Tibial nerve (tissue), 4 donors: ENCODE data around the gene NINJ1. TPM values are rescaled to one million over a fixed set of nuclear protein-coding genes. Genes with fewer than 3 reads are reported as not detected.

Experiments
- DNase-seq, 2 donors: peaks; one replicate each; pipeline ENCODE4 v3.0.0-alpha.2; 2019; ENCODE audit warnings: low spot score in 2 of 2
- H3K27ac ChIP-seq, 4 donors: fragments of 200-600 bp; sonication (generic) in 3 of 4; one replicate each; pipeline ENCODE4 v1.5.1; 2017 to 2019; ENCODE audit warnings: mild to moderate bottlenecking in 1 of 4
- H3K27me3 ChIP-seq, 2 donors: fragments of 200-600 bp; sonication (generic) in 1 of 2; one replicate each; pipeline versions ENCODE4 v1.5.1 to v1.6.0; 2017 to 2019
- H3K36me3 ChIP-seq, 3 donors: fragments of 200-600 bp; sonication (generic); one replicate each; pipeline ENCODE4 v1.5.1; 2018 to 2019
- H3K4me1 ChIP-seq, 4 donors: fragments of 200-600 bp; sonication (generic) in 3 of 4; one replicate each; pipeline ENCODE4 v1.5.1; 2017 to 2019
- H3K4me3 ChIP-seq, 4 donors: fragments of 200-600 bp; sonication (generic) in 3 of 4; one replicate each; pipeline ENCODE4 v1.5.1; 2017 to 2019; ENCODE audit warnings: mild to moderate bottlenecking in 1 of 4, moderate library complexity in 1 of 4
- H3K9me3 ChIP-seq, 4 donors: fragments of 200-600 bp; sonication (generic) in 3 of 4; one replicate each; pipeline ENCODE4 v1.5.1; 2017 to 2019
- CTCF ChIP-seq, 5 experiments: fragments of 200-600 bp in 3 of 5; fragments of 450-650 bp in 2 of 5; sonication (generic) in 3 of 5; IDR thresholded peaks; one replicate each; pipeline ENCODE4 v1.5.1; 2016 to 2019; ENCODE audit warnings: antibody characterized with exemption in 5 of 5, mild to moderate bottlenecking in 3 of 5, moderate library complexity in 2 of 5
- EP300 ChIP-seq, 2 donors: sonication (generic); formaldehyde crosslinking; IDR thresholded peaks; one replicate each; pipeline ENCODE4 v1.6.1; 2017; ENCODE audit warnings: antibody characterized with exemption in 2 of 2, mild to moderate bottlenecking in 1 of 2
- POLR2A ChIP-seq, 2 donors: fragments of 450-650 bp; IDR thresholded peaks; one replicate each; pipeline ENCODE4 v1.6.1; 2017; ENCODE audit warnings: antibody characterized with exemption in 2 of 2, mild to moderate bottlenecking in 2 of 2, moderate library complexity in 2 of 2
- WGBS, 2 donors: methylation state at CpG; one replicate each; pipeline ENCODE4 v1.1.5; 2018; 5-methylcytosine and 5-hydroxymethylcytosine counted together
- total RNA-seq, 4 donors: library from RNA; depleted of rRNA; stranded (reverse); fragments of >200 nt; gene quantifications; one replicate each; pipeline ENCODE4 v1.1.0, GENCODE V29; 2016

Gene NINJ1
- total RNA-seq, 4 donors from 2014 or later, result 48.2 to 98.8 (median 72.9) TPM

DNA sequence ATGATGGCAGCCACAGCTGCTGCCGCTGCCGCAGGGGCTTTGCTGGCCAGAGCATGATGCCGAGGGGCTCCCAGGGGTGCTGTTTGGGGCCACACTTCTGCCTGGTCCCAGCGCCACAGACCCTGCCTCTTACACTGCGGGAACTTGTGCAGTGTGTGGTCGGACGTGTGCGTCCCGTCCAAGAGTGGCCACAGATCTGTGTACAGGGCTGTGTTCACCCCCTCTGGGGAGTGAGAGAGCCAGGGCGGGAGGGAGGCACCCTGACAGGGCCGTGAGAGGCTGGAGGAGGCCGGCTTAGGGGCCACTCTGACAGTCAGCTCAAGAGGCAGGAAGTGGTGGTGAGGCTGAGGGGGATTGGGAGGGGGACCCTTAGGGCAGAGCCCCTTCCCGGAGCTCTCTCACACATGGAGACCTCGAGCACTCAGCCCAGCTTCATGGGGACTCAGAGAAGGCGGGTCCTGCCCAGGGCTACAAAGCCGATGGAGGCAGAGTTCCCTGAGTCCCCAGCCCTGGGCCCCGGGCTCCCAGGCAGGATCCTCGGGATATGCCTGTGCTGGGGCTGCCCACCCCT, 51.1 kb downstream of the NINJ1 start:
- Histone ChIP-seq H3K9me3 (peaks cover 0 to 2% (median 0%) of the 10 kb centered on the region in 4 donors), H3K27ac (no peak overlapping the region), H3K27me3 (no peaks in the 10 kb centered on the region), H3K4me1 (no peaks in the 10 kb centered on the region), H3K4me3 (no peak overlapping the region), H3K36me3 (peaks cover 0 to 8% (median 0%) of the 10 kb centered on the region in 3 donors)
- 41 to 51% methylated on average over 17 of the region's 18 CpGs for WGBS, 2 donors
- DNase-seq, result no peak
- TF ChIP-seq CTCF (IDR thresholded peaks at IDR 0.05) (no peak), POLR2A (IDR thresholded peaks at IDR 0.05) (no peak), EP300 (IDR thresholded peaks at IDR 0.05) (no peak)

DNA sequence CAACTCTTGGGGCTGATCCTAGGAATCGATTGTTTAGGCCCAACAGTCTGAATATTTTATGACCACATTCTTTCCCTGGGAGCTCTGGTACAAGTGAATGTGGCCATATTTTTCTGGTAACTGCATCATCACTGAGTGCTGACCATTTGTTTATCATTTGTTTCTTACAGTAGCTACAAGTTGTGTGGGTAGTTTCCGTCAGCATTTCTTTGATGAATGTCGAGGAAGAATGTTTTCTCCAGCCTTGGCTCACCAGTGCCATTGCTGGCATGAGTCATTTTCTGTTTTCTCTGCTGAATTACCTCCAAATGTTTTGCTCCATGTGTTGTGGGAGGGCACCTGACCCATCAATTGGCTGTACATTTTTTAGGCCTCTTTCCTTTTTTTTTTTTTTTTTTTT, 52.1 kb downstream of the NINJ1 start:
- 45 to 51% methylated on average over 3 of the region's 3 CpGs for WGBS, 2 donors
- Histone ChIP-seq H3K4me1 (no peaks in the 10 kb centered on the region), H3K27ac (no peak overlapping the region), H3K9me3 (peaks cover 0 to 2% (median 0%) of the 10 kb centered on the region in 4 donors), H3K36me3 (peaks cover 0 to 8% (median 0%) of the 10 kb centered on the region in 3 donors), H3K4me3 (no peak overlapping the region), H3K27me3 (no peaks in the 10 kb centered on the region)
- no peak for DNase-seq
- TF ChIP-seq EP300 (IDR thresholded peaks at IDR 0.05) (no peak), CTCF (IDR thresholded peaks at IDR 0.05) (no peak), POLR2A (IDR thresholded peaks at IDR 0.05) (no peak)

GRCh38 chr9:93081081-93081529, 52.9 kb downstream of the NINJ1 start:
- peaks cover 0 to 8% (median 0%) of the 10 kb centered on the region in 3 donors for H3K36me3 ChIP-seq
- H3K4me3 ChIP-seq, result no peak overlapping the region
- WGBS, 2 donors, result 78 to 88% methylated on average over 10 of the region's 10 CpGs
- peaks cover 0 to 2% (median 0%) of the 10 kb centered on the region in 4 donors for H3K9me3 ChIP-seq
- no peaks in the 10 kb centered on the region for H3K4me1 ChIP-seq
- no peaks in the 10 kb centered on the region for H3K27me3 ChIP-seq
- DNase-seq, result no peak
- H3K27ac ChIP-seq, result no peak overlapping the region
- no peak for TF ChIP-seq POLR2A (IDR thresholded peaks at IDR 0.05)
- no peak for TF ChIP-seq CTCF (IDR thresholded peaks at IDR 0.05)
- no peak for TF ChIP-seq EP300 (IDR thresholded peaks at IDR 0.05)

DNA sequence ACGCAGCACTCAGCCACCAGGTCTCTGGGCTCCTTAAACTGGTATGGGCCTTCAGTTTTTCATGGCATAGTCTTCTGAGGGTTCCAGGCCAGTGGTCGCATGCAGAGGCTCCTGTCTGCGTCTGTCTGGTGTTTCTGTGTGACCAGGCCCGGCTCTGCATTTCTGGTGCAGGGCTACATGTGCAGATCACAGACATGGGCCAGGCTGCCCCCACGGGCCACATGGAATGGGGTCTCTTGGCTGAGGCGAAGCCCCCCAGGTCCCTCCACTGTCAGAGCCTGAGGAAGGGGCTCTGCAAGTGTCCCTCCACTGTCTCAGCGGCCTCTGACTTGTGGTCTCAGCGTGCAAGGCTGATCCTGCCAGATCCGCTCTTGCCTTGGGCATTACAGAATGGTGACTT, 53.6 kb downstream of the NINJ1 start:
- DNase-seq, result no peak
- no peaks in the 10 kb centered on the region for H3K4me1 ChIP-seq
- no peaks in the 10 kb centered on the region for H3K9me3 ChIP-seq
- TF ChIP-seq CTCF (IDR thresholded peaks at IDR 0.05), result no peak
- TF ChIP-seq EP300 (IDR thresholded peaks at IDR 0.05), result no peak
- no peak for TF ChIP-seq POLR2A (IDR thresholded peaks at IDR 0.05)
- H3K4me3 ChIP-seq, result no peak overlapping the region
- WGBS, 2 donors, result 73 to 83% methylated on average over 8 to 9 of the region's 9 CpGs
- no peaks in the 10 kb centered on the region for H3K27me3 ChIP-seq
- H3K36me3 ChIP-seq, result peaks cover 0 to under 1% (median 0%) of the 10 kb centered on the region in 3 donors
- no peak overlapping the region for H3K27ac ChIP-seq

DNA sequence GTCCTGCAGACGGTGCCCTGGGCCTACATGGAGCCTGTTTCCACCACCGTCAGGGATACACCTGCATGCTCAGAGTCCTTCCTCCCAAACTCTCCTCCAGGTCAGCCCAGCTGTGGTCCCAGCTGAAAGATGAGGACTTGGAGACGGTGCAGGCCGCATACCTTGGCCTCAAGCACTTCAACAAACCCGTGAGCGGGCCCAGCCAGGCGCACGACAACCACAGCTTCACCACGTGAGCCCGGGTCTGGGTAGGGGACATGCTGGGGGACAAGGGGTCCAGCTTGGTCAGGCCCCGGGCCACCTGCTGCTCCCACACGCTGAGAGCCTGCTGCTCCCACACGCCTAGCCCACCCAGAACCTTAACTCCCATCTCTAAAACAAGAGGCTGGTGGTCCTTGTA, 54.7 kb downstream of the NINJ1 start:
- Histone ChIP-seq H3K27me3 (no peaks in the 10 kb centered on the region), H3K4me3 (no peak overlapping the region), H3K9me3 (no peaks in the 10 kb centered on the region), H3K36me3 (no peaks in the 10 kb centered on the region), H3K27ac (no peak overlapping the region), H3K4me1 (no peaks in the 10 kb centered on the region)
- DNase-seq, result no peak
- 92 to 95% methylated on average over 4 to 13 of the region's 13 CpGs for WGBS, 2 donors
- TF ChIP-seq EP300 (IDR thresholded peaks at IDR 0.05) (no peak), CTCF (IDR thresholded peaks at IDR 0.05) (no peak), POLR2A (IDR thresholded peaks at IDR 0.05) (no peak)
